Kidney epithelial cell (primary cell): ENCODE measurements around the gene FGF21. TPM values are rescaled to one million over a fixed set of nuclear protein-coding genes. Genes with fewer than 3 reads are reported as not detected.

Experiments
- DNase-seq: peaks from one replicate; pipeline ENCODE4 v3.0.0-alpha.2; 2010; ENCODE audit warnings: low read depth
- H3K27me3 ChIP-seq: 2 replicates; pipeline ENCODE4 v1.6.0; 2011; ENCODE audit warnings: low read length; ENCODE audit not compliant: control insufficient read depth, insufficient read depth
- H3K36me3 ChIP-seq: 2 replicates; pipeline ENCODE4 v1.5.1; 2011; ENCODE audit warnings: low read length; ENCODE audit not compliant: control insufficient read depth, insufficient read depth
- H3K4me3 ChIP-seq: 2 replicates; pipeline ENCODE4 v1.5.1; 2011; ENCODE audit warnings: low read depth, mild to moderate bottlenecking, control low read depth, low read length
- CTCF ChIP-seq: IDR thresholded peaks from 2 replicates; pipeline ENCODE4 v1.5.1; 2011; ENCODE audit warnings: mild to moderate bottlenecking, moderate library complexity, low read length, control low read depth, inconsistent platforms; ENCODE audit not compliant: insufficient read depth, poor library complexity, severe bottlenecking
- total RNA-seq: library from RNA; depleted of rRNA; stranded (reverse); fragments of >200 nt; gene quantifications from 2 replicates; pipeline ENCODE4 v1.2.3, GENCODE V29; 2015

Gene FGF21
- total RNA-seq, 1 donor from 2014 or later: 0.13 TPM

GRCh38 chr19:48719263-48720171, 35.8 kb upstream of the FGF21 start, which contains the start of gene MAMSTR:
TSS of gene MAMSTR (minus strand) at chr19:48719725. CDS start at chr19:48719031, 694 bp downstream.
- H3K36me3 ChIP-seq: no peaks in the 10 kb centered on the region
- H3K4me3 ChIP-seq: peak within 1 kb of the TSS; percentile 76
- no peak for TF ChIP-seq CTCF
- DNase-seq: no peak
- no peaks in the 10 kb centered on the region for H3K27me3 ChIP-seq

GRCh38 chr19:48720251-48720612, 35.1 kb upstream of the FGF21 start:
- Histone ChIP-seq H3K27me3 (no peaks in the 10 kb centered on the region), H3K36me3 (no peaks in the 10 kb centered on the region), H3K4me3 (peak overlapping the region; percentile 76)
- TF ChIP-seq CTCF: no peak
- DNase-seq: no peak

- peak; percentile 98 for DNase-seq
- peak overlapping the region; percentile 76 for H3K4me3 ChIP-seq
- H3K27me3 ChIP-seq: no peaks in the 10 kb centered on the region
- TF ChIP-seq CTCF: no peak
- H3K36me3 ChIP-seq: no peaks in the 10 kb centered on the region
Measured at GRCh38 chr19:48720613-48721296, 34.6 kb upstream of the FGF21 start.

GRCh38 chr19:48722196-48722708, 33.1 kb upstream of the FGF21 start:
- no peak overlapping the region for H3K4me3 ChIP-seq
- H3K36me3 ChIP-seq: no peaks in the 10 kb centered on the region
- TF ChIP-seq CTCF: no peak
- no peak for DNase-seq
- no peaks in the 10 kb centered on the region for H3K27me3 ChIP-seq

GRCh38 chr19:48724796-48725753, 30.2 kb upstream of the FGF21 start:
- H3K27me3 ChIP-seq: no peaks in the 10 kb centered on the region
- no peak for TF ChIP-seq CTCF
- H3K36me3 ChIP-seq: no peaks in the 10 kb centered on the region
- DNase-seq: no peak
- no peak overlapping the region for H3K4me3 ChIP-seq
